IPS DF 4.7 (cell line): Measurements from ENCODE around the gene ERBB4.
"Not testable (repeated sequence)": the region's sequence is repeated elsewhere in the genome, so short reads cannot be mapped to it uniquely, and the experiment has no call there.

Experiments
- DNase-seq: peaks from one replicate; pipeline ENCODE4 v3.0.0-alpha.2; 2013; ENCODE audit warnings: low spot score; ENCODE audit errors: extremely low read depth

ERBB4 gene

GRCh38 chr2:212299943-212300342, 238.7 kb downstream of the ERBB4 start:
- DNase-seq: no peak

- no peak for DNase-seq
These were observed 239.3 kb downstream of the ERBB4 start for GRCh38 chr2:212299333-212299732.

GRCh38 chr2:212295571-212295970, 243.0 kb downstream of the ERBB4 start:
- no peak for DNase-seq

- DNase-seq: no peak
These were observed 243.8 kb downstream of the ERBB4 start for GRCh38 chr2:212294816-212295215.

- DNase-seq: no peak
These were observed 249.3 kb downstream of the ERBB4 start for GRCh38 chr2:212289301-212289700.

GRCh38 chr2:212288308-212288707, 250.3 kb downstream of the ERBB4 start:
- DNase-seq: peak; percentile 5

GRCh38 chr2:212284166-212284565, 254.4 kb downstream of the ERBB4 start:
- no peak for DNase-seq

- DNase-seq: no peak
These were observed 255.8 kb downstream of the ERBB4 start for GRCh38 chr2:212282671-212283261.

GRCh38 chr2:212276813-212277212, 261.8 kb downstream of the ERBB4 start:
- no peak for DNase-seq

GRCh38 chr2:212274215-212274614, 264.4 kb downstream of the ERBB4 start:
- DNase-seq: no peak

- no peak for DNase-seq
These were observed 267.0 kb downstream of the ERBB4 start for GRCh38 chr2:212271583-212271982.

- DNase-seq: no peak
These were observed 269.6 kb downstream of the ERBB4 start for GRCh38 chr2:212269005-212269404.

- DNase-seq: no peak
These were observed 272.3 kb downstream of the ERBB4 start for GRCh38 chr2:212266297-212266696.

- no peak for DNase-seq
These were observed 272.8 kb downstream of the ERBB4 start for GRCh38 chr2:212265777-212266176.

GRCh38 chr2:212264187-212264586, 274.4 kb downstream of the ERBB4 start:
- DNase-seq: no peak

GRCh38 chr2:212259226-212259625, 279.4 kb downstream of the ERBB4 start:
- no peak for DNase-seq

- DNase-seq: no peak
These were observed 284.3 kb downstream of the ERBB4 start for GRCh38 chr2:212254339-212254738.

- no peak for DNase-seq
These were observed 289.2 kb downstream of the ERBB4 start for GRCh38 chr2:212249451-212249850.

- no peak for DNase-seq
These were observed 292.7 kb downstream of the ERBB4 start for GRCh38 chr2:212245880-212246279.

GRCh38 chr2:212242724-212243123, 295.9 kb downstream of the ERBB4 start:
- DNase-seq: no peak

- not testable (repeated sequence) for DNase-seq
These were observed 300.4 kb downstream of the ERBB4 start for GRCh38 chr2:212238152-212238551.

GRCh38 chr2:212237350-212238095, 301.1 kb downstream of the ERBB4 start:
- no peak for DNase-seq

- DNase-seq: no peak
These were observed 309.8 kb downstream of the ERBB4 start for GRCh38 chr2:212228743-212229171.
